Bone marrow (tissue), 2 donors: Measurements from ENCODE around the gene AFAP1.

Source experiments
- DNase-seq, 2 donors: peaks; one replicate each; lab custom pipeline; 2025; lab: John Stamatoyannopoulos, UW

Gene AFAP1

DNA sequence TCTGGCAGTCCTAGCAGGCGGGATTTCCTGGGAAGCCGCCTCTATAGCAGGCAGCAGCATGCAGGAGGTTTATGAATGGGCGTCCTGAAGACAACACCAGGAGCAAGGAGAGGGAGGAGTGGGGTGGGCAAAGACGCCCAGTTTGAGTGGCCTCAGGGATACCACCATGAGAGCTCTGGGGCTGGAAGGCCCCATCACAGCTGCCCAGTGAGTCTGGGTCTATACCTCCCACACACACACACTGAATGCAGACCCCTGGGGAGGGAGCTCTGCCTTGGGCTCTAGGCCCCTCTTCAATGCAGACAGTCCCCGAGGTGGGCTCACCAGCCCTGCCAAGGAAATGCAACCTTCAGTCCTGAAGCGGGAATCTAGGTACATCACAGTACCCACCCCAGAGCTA, 98.6 kb downstream of the AFAP1 start:
- DNase-seq = no peak

DNA sequence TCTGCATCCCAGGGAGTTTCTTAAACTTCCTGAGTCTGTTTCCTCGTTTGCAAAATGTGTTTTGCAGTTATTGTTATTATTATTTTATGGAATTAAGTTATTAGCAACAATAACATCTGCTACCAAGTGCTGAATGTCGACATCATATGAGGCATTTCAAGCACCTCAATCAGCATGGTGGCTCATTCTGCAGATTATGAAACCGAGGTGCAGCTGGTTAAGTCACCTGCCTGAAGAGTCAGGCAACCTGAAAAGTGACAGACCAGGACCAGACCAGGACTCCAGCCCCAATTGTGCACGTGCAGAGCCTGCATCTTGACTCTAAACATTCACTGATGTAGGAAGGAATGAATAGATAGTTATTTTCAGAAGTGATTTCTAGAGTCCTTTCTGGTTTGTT, 99.8 kb downstream of the AFAP1 start:
- DNase-seq = no peak

DNA sequence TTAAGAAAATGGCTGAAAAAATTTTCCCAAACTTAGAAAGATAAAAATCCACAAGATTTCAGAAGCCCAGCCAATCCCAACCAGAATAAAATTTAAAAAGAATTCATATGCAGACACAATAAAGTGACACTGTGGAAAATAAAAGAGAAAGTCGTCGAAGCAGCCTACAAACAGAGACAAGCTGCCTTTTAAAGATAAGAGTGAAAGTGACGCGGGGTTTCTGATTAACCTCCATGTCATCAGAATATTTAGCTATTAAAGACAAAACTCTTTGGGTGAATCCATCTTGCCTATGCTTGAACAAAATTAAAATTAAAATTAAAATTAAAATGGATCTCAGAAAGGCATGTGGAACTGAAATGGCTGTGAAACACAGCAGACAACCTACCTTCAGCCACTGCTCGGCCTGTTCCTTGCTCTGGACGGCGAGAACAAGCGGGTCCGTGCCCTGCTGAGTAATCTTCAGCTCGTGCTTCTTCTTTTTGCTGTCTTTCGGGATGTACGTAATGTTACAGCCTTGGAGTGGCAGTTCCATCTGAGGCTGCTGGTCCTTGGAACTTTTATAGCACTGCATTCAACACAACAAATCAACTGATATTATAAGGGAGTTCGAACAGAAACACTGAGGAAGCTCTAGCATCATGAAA, 101.4 kb downstream of the AFAP1 start:
- DNase-seq = no peak

DNA sequence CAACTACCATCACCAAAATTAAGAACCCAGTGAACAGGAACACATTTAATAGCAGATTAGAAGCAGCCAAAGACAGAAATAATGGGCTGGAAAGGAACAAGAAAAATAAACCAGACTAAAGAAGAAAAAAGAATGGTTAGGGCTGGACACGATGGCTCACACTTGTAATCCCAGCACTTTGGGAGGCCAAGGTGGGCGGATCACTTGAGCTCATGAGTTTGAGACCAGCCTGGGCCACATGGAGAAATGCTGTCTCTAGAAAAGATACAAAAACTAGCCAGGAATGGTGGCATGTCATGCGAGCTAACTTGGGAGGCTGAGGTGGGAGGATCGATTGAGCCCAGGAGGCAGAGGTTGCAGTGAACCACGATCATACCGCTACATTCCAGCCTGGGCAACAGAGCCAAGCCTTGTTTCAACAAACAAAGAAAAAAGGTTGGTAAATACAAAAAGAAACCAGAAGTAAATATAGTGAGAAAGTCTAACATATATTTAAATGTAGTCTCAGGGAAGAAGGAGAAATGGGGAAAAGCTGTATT, 102.0 kb downstream of the AFAP1 start:
- DNase-seq = no peak

DNA sequence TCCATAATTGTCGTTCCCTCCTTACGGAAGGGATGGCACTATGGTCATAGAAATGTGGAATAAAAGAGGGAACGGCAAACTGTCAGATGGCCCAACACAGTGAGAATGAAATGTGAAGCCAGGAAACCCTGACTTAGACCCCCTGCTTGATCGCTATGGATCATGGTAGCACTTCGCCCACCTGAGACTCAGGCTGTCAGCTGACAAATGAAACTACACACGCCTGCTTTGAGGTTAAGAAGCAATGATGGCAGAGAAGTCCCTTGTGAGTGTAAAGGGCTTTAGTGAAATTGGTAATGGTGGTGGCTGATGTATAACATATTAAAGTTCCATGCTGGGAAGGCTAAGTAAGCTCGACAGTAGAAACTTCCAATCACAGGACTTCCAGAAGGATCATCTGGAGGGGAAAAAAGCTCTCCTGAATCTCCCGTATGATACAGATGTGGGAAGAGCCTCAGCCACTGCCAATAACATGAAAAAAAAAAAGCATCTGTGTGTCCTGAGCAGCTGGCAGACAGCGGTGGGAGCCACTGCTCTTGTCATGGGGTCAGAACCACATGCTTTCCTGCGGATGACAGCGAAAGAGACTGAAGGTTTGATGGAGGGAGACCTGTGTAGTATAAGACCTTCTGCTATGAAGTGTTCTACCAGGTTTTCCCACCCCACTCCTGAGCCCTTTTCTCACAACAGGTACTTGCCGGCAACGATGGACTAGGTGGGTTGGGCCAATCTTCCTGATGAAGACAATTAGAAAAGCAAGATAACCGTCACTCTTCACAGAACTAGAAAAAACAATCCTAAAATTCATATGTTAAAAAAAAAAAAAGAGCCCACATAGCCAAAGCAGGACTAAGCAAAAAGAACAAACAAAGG, 107.6 kb downstream of the AFAP1 start:
- DNase-seq = no peak

DNA sequence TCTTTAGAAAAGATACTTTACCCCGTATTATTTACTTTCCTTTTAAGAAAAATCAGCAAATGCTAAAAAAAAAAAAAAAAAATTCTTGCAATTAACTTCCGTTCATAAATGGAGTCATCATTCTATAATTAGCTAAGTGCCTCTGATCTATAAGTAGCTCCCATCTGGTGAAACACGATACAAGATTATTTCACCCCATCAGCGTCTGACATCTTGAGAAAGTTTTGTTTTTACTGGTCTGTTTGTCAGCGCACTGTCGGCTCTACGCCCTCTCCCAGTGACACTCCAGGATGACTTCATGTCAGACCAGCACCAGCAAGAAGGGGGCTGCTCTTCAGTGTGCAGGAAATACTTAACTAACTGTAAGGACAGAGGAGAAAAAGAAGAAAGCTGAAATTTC, 108.3 kb downstream of the AFAP1 start:
- DNase-seq = peak in 1 of 2 donors; percentile 29

DNA sequence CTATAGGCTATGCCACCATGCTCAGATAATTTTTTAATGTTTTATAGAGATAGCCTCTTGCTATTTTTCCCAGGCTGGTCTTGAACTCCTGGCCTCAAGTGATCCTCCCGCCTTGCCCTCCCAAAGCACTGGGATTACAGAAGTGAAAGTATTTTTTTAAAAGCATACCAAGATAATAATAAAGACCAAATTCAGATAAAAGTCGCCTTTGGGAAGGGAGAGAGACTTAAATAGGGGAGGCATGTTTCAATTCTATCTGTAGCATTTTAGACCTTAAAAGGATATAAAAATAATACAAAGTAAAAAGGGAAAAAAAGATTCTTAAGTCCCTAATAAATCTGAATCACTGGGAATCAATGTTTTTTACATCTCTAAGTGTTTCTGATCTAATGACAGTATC, 108.9 kb downstream of the AFAP1 start:
- DNase-seq = no peak

DNA sequence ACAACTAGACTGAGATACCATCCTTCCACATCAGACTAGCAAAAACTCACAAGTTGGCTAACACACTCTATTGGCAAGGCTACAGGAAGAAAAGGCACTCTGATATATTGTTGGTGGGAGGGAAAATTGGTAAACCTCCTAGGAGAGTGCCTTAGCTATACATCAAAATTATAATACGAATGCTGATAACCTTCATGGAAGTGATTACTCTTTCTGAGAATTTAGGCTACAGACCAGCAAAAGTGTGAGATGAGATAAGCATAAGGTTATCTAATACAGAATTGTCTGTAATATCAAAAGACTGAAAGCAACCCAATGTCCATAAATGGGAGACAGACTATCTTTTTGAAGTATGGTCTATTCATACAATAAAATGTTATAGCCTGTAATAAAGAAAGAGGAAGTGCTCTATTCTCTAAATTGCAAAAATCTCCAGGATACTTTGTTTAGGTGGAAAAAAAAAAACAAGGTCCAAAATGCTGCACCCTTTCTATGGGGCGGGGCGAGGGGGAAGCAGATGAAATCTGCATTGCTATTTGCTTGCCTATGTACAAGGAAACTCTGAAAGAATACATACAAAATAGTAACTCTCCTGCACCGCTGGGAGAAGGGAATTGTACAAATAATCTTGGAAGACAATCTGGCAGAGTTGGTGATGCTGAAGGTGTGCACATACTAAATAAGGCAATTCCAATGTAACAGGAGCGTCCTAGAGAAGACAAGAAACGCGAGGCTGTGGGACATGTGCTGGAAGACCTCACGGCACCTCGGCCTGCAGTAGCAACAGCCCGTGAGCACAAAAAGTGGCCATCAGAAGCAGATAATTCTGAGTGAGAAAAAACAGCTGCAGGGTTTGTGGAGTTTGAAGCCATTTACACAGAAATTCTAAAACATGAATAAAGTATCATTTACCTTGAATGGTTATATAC, 109.7 kb downstream of the AFAP1 start:
- no peak for DNase-seq

DNA sequence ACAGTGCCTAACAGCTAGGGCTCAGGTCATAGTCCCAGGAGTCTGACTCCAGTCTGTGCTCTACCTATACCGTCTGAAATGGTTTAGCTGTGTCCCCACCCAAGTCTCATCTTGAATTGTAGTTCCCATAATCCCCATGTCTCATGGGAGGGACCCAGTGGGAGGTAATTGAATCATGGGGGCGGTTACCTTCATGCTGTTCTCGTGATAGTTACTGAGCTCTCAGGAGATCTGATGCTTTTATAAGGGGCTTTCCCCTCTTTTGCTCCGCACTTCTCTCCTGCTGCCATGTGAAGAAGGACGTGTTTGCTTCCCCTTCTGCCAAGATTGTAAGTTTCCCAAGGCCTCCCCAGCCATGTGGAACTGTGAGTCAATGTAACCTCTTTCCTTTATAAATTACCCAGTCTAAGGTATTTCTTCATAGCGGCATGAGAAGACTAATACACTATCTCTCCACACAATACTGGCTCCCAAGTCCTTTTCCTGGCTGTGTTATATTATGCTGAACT, 110.8 kb downstream of the AFAP1 start:
- no peak for DNase-seq

DNA sequence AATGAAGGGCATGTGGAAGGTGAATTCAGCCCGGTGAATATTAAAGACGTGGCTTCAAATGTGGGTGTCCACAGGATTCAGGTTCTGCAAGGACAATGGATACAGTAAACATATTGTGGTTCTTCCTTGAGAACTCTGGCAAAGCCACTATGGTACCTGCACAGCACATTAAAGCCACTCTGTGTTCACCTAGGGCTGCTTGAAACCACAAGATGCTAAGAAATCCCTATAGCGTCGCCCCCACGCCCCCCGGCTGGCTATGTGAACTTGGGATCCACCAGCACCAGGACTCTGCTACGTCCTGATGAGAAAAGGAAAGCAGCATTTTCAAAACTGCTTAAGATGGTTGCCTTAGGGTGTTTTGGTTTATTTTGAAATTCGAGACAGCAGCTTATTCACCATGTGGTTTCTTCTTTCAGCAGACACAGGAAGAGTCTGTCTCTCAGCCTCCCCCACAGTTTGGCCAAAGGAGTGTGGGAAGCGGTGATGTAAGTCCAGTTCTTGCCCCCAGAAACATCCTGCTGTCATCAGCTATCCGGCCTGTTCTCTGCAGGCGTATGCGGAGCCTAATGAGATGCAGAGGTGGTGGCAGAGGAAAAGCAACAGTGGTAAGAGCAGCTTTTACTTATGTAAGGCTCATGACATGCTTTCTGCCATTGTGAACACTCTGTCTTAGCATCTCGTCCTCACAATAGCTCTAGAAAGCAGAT, 111.5 kb downstream of the AFAP1 start:
- peak in 1 of 2 donors; percentile 93 for DNase-seq

DNA sequence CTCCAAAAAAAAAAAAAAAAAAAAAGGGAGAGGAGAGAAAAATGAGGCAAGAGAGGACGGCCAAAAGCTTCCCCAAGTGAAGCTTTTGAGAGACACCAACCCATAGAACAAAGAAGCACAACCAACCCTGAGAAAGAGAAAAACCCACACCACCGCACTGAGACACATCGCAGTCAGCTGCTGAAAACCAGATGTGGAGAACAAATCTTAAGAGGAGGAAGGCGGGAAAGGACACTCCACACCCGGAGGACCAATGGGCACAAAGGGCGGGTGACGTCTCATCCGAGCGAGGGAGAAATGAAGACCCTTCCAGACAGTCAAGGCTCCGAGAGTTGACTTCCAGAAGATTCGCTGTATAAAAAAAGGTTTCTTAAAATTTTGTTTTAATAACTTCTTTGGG, 112.1 kb downstream of the AFAP1 start:
- no peak for DNase-seq

DNA sequence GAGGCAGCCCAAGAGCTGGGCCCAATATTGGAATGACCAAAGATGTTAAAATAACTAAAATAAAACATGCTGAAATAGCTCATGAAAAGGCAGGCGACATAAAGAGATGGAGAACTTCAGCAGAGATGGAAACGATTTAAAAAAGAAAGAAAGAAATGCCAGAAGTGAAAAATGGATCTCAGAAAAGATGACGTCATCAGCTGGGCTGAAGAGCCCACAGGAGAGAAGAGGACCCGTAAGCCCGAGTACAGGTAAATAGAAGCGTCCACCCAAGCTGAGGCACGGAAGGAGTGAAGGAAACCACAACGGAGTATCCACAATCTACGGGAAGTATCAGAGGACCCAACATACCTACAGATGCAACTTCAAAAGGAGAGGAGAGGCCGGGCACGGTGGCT, 112.8 kb downstream of the AFAP1 start:
- DNase-seq = no peak

DNA sequence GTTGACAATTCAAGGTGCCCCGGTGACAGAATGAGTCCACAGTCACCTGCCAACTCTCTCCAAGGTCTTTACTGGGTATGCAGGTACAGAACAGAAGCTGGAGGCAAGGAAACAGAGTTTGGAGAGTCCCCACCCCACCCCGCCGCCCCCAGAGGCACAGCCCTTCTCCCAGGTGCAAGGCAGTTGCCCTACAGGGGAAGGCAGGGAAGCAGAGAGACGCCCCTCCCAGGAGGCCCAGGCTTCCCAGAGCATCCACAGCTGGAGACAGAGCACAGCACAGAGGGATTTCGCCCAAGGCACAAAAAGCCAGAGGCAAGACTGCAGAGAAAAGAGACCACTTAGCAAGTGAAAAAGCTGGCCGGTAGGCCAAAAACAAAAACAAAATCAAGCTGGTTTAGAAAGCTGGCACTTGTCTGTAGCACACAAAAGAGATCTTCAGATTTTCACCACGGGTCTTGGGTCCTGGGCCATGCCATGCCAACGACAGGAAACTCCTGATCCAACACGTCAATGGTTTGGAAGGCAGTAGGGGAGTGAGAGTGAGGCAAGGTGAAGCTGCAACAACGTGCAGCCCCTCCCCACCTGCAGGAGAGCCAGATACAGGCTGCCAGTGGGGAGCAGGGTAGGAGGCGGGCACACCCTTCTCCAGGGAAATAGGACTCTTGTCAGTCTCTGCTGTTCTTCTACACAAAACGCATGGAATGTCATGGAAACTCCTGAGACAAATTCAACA, 113.3 kb downstream of the AFAP1 start:
- no peak for DNase-seq

DNA sequence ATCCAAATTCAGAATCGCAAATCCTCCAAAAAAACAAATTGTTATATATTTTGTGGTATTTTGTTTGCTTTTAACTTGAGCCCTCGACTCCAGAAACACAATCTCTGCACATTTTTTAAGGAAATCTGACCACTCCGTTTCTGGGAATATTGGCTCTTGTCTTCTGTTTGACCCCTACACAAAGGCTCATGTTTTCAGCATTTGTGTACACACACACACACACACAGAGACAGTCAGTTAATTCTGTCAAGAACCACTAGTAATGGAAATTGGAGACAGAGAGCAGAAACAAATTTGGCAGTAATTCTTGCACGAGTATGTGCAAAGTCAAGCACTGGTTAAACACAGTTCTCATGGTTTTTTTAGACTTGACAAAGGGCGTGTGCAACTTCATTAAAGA, 115.4 kb downstream of the AFAP1 start:
- DNase-seq = no peak

DNA sequence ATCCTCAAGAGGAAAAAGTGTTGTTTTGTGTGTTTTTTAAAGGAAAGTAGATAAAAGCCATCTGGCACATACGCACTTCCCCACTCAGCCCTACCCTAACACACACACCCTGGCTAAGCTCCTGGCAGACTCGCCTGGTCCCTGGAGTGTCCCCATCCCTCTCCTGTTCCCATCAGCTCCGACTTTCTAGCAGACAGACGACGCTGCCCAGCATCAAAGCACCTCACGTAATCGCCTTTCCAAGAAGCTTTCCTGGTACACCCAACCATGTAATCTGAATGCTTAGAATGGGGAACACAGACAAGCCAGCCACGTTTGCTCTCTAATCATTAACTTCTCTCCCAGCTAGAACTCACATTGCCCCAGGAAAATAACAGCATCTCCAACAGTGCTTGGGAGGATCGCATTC, 116.2 kb downstream of the AFAP1 start:
- no peak for DNase-seq

DNA sequence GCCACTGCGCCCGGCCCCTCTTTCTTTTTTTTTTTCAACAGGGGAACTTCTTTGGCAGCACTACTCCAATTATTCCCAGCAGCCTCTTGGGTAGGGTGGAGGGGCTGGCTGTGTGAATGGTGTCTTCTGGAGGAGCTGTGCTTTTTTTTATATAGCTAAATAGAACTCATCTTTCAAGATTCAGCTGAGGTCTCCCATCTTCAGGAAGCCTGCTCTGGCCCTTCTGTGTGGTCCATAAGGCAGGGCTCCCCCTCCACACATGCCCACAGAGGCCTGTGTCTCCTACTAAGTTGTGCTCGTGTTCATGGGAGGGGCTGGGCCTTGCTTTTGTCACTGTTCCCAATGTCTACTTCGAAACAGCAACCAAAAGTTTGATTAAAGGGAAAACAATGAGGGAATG, 116.8 kb downstream of the AFAP1 start:
- DNase-seq = no peak

DNA sequence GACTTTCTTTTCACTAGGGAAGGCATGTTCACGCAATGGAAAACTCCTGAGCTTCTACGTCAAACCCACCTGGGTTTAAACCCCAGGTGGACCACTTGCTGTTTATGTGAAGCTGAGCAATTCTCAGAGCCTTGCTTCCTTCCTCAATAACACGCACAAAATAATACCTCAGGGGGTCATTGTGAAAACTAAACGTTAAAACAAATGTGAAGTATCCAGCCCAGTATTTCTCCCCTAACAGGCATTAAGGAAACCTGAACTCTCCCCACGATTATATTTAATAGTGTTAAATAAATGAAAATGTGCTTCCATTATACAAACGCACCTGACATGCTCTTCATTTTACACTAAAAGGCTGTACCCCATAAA, 117.5 kb downstream of the AFAP1 start:
- no peak for DNase-seq

DNA sequence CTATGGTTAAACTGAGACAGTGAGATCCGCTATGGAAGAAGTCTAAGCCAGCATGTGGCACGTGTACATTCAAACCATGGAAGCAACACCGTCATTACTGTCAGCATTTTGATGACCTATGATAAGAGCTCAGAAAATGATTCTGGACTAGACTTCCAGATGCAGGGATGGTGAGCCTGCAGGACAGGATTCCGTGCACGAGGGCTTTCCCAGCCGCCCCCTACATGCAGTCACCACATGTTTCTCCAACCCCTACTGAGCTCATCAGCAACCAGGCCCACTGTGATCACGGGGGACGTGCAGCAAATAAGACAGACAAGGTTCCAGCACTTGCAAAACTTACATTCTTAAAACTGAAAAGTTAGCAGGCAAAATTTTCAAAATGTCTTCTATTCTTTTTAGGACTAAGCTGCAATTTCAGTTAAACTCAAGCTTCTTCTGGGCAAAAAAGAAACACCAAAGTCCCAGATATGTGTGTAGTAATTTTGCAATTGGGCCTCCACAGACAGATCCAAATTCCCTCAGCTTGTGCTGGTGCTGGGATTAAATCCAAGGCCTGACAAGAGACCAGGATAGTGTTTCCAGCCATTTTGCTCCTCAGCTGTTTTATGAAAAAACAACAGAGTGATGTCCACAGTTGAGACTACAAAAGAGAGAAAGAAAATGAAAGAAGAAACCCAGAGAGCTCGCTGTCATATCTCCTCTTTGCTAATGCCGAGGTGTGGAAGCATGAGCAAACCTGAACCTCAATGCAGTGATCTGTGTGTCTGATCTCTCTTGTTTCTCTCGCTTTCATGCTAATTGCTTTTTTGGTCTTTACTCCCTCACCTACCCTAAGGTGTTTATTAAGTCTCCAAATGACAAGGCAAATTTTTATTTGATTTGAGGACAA, 118.2 kb downstream of the AFAP1 start:
- no peak for DNase-seq

DNA sequence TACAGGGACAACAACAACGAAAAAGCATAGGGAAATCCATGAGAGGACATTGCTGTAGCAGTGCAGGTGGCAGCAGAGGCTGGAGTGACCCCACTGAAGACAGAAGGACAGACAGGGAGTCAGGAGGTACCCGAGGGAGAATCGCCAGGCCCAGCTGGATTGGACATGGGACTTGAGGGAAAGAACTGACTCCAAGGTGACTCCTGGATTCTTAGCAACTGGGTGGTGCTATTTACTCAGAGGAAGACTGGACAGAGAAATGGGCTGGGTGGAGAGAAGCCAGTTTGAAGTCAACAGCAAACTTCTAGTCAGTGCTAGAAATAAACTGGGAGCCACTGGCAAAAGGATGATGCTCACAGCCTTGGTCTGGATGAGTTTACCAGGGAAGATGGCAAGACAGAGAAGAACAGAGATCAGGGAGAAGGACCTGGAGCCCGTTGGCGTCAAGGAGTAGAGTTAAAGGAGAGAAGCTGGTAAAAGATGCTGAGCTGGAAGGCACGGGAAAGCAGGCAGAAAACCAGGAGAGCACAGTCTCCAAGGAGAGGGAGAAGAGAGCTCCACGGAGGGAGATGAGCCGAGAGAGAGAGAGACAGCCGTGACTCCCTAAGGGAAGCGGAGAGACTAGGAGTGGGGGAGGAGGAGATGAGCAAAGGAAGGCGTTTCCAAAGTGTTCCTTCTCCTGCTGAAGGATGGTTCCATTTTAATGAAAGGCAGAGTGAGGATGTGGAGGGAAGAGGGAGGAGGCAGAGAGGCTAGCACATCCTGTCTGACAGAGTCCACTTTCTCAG, 119.4 kb downstream of the AFAP1 start:
- DNase-seq = no peak
